K562 (cell line): ENCODE results near the gene THG1L. TPM values are rescaled to one million over a fixed set of nuclear protein-coding genes. Genes with fewer than 3 reads are reported as not detected.

ENCODE experiments used
- ATAC-seq: fragments of 200-7000 bp; cut with Tn5 transposase; 3 replicates; pipeline ENCODE4 v1.9.1; 2020; ENCODE audit warnings: moderate library complexity
- BruUV-seq: library from RNA; stranded (reverse); fragments of 400-500 nt; replicated peaks from 2 replicates; lab custom pipeline; 2021; lab: Mats Ljungman, UMichigan
- CTCF ChIA-PET: fragments of 300-600 bp; formaldehyde crosslinking; extraction: SDS; loops from one replicate; lab custom pipeline; 2021; ENCODE audit warnings: low intra/inter-chr PET ratio; lab: Yijun Ruan, JAX
- POLR2A ChIA-PET: fragments of 300-600, 350-650 bp; sonication (Branson Sonifier 250); formaldehyde crosslinking; extraction: SDS; loops from one replicate; lab custom pipeline; 2021; ENCODE audit warnings: antibody characterized with exemption, inconsistent platforms; lab: Yijun Ruan, JAX
- DNase-seq, 4 experiments: peaks; one replicate each; pipeline versions ENCODE4 v3.0.0 to v3.0.0-alpha.2; 2011 to 2018; ENCODE audit warnings: low spot score in 3 of 4, mixed read lengths in 3 of 4; ENCODE audit errors: extremely low read depth in 1 of 4
- FAIRE-seq: peaks from 2 replicates; lab custom pipeline; 2011; peaks lifted over from hg19 to GRCh38; lab: Jason Lieb, UNC
- H2AFZ ChIP-seq: 2 replicates; pipeline ENCODE4 v1.6.0; 2011; ENCODE audit warnings: low read depth, low read length, control low read depth, inconsistent platforms
- H3K27ac ChIP-seq: fragments of 200-600 bp; 3 replicates; pipeline ENCODE4 v1.8.0; 2011; ENCODE audit warnings: low read depth, mild to moderate bottlenecking, control low read depth, inconsistent platforms, low read length, moderate library complexity, mixed read lengths; ENCODE audit errors: extremely low read depth
- H3K27me3 ChIP-seq, 2 experiments: fragments of 300-600 bp in 1 of 2; 2 replicates in 1 of 2; 3 replicates in 1 of 2; pipeline versions ENCODE4 v1.6.0 to v1.8.0; 2011; ENCODE audit warnings: inconsistent platforms in 2 of 2, low read length in 2 of 2, mild to moderate bottlenecking in 1 of 2, mixed read lengths in 1 of 2, moderate library complexity in 1 of 2; ENCODE audit not compliant: control insufficient read depth in 2 of 2, insufficient read depth in 2 of 2
- H3K36me3 ChIP-seq: fragments of 300-600 bp; 3 replicates; pipeline ENCODE4 v1.8.0; 2011; ENCODE audit warnings: mild to moderate bottlenecking, low read length, inconsistent platforms; ENCODE audit not compliant: control insufficient read depth, insufficient read depth
- H3K4me1 ChIP-seq, 2 experiments: fragments of 200-600 bp in 1 of 2; replicated peaks in 1 of 2; 2 replicates in 1 of 2; 3 replicates in 1 of 2; pipeline versions ENCODE4 v1.5.1 to v1.8.0; 2011; ENCODE audit warnings: inconsistent platforms in 2 of 2, low read length in 2 of 2, mild to moderate bottlenecking in 1 of 2, mixed read lengths in 1 of 2, moderate library complexity in 1 of 2; ENCODE audit not compliant: control insufficient read depth in 2 of 2, insufficient read depth in 2 of 2
- H3K4me2 ChIP-seq: 2 replicates; pipeline ENCODE4 v1.6.1; 2011; ENCODE audit warnings: low read length, control low read depth, inconsistent platforms, mixed read lengths; ENCODE audit not compliant: insufficient read depth
- H3K4me3 ChIP-seq: fragments of 200-600 bp; sonication (generic), shearing (Covaris generic); 2 replicates; pipeline ENCODE4 v1.5.1; 2016; ENCODE audit warnings: control low read depth, inconsistent platforms
- H3K79me2 ChIP-seq: fragments of 200-600 bp; 3 replicates; pipeline ENCODE4 v1.8.0; 2011; ENCODE audit warnings: low read length, inconsistent platforms; ENCODE audit not compliant: control insufficient read depth, insufficient read depth
- H3K9ac ChIP-seq, 2 experiments: 2 replicates each; pipeline versions ENCODE4 v1.6.0 to v1.6.1; 2011; ENCODE audit warnings: low read depth in 2 of 2, low read length in 2 of 2, control low read depth in 1 of 2, inconsistent platforms in 1 of 2, mild to moderate bottlenecking in 1 of 2, mixed read lengths in 1 of 2; ENCODE audit not compliant: insufficient read depth in 1 of 2
- H3K9me1 ChIP-seq: one replicate; pipeline ENCODE4 v1.6.0; 2011; ENCODE audit warnings: inconsistent platforms, mild to moderate bottlenecking, low read length, moderate library complexity; ENCODE audit not compliant: control insufficient read depth, insufficient read depth
- H3K9me3 ChIP-seq: replicated peaks from 2 replicates; pipeline ENCODE4 v1.5.1; 2011; ENCODE audit warnings: low read depth, low read length, inconsistent platforms; ENCODE audit not compliant: control insufficient read depth, insufficient read depth
- H4K20me1 ChIP-seq: replicated peaks from 2 replicates; pipeline ENCODE4 v1.6.1; 2011; ENCODE audit warnings: low read length, inconsistent platforms, mixed read lengths; ENCODE audit not compliant: control insufficient read depth, insufficient read depth
- C11orf30 ChIP-seq: fragments of 450-650 bp; IDR thresholded peaks from 2 replicates; pipeline ENCODE4 v1.6.1; 2016; ENCODE audit warnings: low read depth, mild to moderate bottlenecking
- LARP7 ChIP-seq: fragments of 450-650 bp; IDR thresholded peaks from 2 replicates; pipeline ENCODE4 v1.6.1; 2016
- NELFE ChIP-seq: IDR thresholded peaks from 2 replicates; pipeline ENCODE4 v1.6.1; 2011; ENCODE audit warnings: mild to moderate bottlenecking; ENCODE audit not compliant: insufficient read depth, insufficient read length
- NFXL1 ChIP-seq: fragments of 450-650 bp; formaldehyde crosslinking; IDR thresholded peaks from 2 replicates; pipeline ENCODE4 v1.4.0; 2021; ENCODE audit warnings: mild to moderate bottlenecking
- THRA ChIP-seq: fragments of 450-650 bp; IDR thresholded peaks from 2 replicates; pipeline ENCODE4 v1.6.1; 2017; ENCODE audit warnings: mild to moderate bottlenecking, moderate library complexity
- ZNF655 ChIP-seq: fragments of 250-450 bp; sonication (Bioruptor Pico); IDR thresholded peaks from 2 replicates; pipeline ENCODE4 v1.5.0; 2021
- ZNF764 ChIP-seq: fragments of 250-450 bp; sonication (Bioruptor Pico); IDR thresholded peaks from 2 replicates; pipeline ENCODE4 v1.4.0; 2020; ENCODE audit warnings: low read depth, mild to moderate bottlenecking, moderate library complexity
- WGBS: fragments of 100-300 bp; shearing (Covaris generic); methylation state at CpG from one replicate; pipeline ENCODE4 v1.1.6; 2016; ENCODE audit warnings: low coverage, mixed read lengths; ENCODE audit not compliant: insufficient coverage; ENCODE audit errors: missing lambda C conversion rate; 5-methylcytosine and 5-hydroxymethylcytosine counted together
- in situ Hi-C: fragments of 300-500 bp; cut with MboI; formaldehyde crosslinking; loops from 4 replicates; pipeline ENCODE4 v1.15.0; 2018; ENCODE audit warnings: inconsistent platforms, mixed read lengths
- intact Hi-C: fragments of 100-400 bp; cut with micrococcal nuclease; formaldehyde crosslinking; loops from 2 replicates; pipeline ENCODE4 v1.14.2; 2022
- polyA plus RNA-seq, 8 experiments: library from polyadenylated mRNA; depleted of rRNA in 4 of 8; stranded (reverse) in 5 of 8; unstranded in 3 of 8; fragments of >200 nt; fragmentation: Nextera tagmentation in 2 of 8; fragmentation: Illumina TruSeq in 1 of 8; extraction: Ambion mirVana in 2 of 8; extraction: Trizol in 1 of 8; gene quantifications; 2 replicates each; pipeline versions ENCODE4 v1.2.1 to v1.2.3, GENCODE V29; 2011 to 2014; ENCODE audit warnings: inconsistent platforms in 1 of 8, missing spikeins in 1 of 8
- total RNA-seq, 7 experiments: library from RNA; depleted of rRNA in 6 of 7; stranded (reverse); fragments of >200 nt in 6 of 7; fragmentation: Illumina TruSeq in 2 of 7; extraction: Trizol in 2 of 7; gene quantifications; 2 replicates each; pipeline versions ENCODE4 v1.2.1 to v1.2.3, GENCODE V29; 2011 to 2021; ENCODE audit warnings: low replicate concordance in 1 of 7
- TF ChIP-seq, protein P1 (sequence below): conservative IDR thresholded peaks from 2 replicates; pipeline ENCODE4 v1.6.1; 2011; ENCODE audit warnings: low read depth, mild to moderate bottlenecking, low read length; ENCODE audit not compliant: control insufficient read depth

THG1L gene
- total and polyA plus RNA-seq, 9 of the 15 experiments (the other 6 are each of a cell fraction or from before 2014, with no cell fraction given) = 21.8 to 40.7 (median 28.0) TPM

- no peak for TF ChIP-seq ZNF764 (CRISPR knock-in tag)
- TF ChIP-seq, protein P1, sequence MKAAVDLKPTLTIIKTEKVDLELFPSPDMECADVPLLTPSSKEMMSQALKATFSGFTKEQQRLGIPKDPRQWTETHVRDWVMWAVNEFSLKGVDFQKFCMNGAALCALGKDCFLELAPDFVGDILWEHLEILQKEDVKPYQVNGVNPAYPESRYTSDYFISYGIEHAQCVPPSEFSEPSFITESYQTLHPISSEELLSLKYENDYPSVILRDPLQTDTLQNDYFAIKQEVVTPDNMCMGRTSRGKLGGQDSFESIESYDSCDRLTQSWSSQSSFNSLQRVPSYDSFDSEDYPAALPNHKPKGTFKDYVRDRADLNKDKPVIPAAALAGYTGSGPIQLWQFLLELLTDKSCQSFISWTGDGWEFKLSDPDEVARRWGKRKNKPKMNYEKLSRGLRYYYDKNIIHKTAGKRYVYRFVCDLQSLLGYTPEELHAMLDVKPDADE = no peak
- TF ChIP-seq THRA = no peak
- TF ChIP-seq ZNF655 = no peak
- no peak for TF ChIP-seq LARP7
- no peak for TF ChIP-seq NFXL1 (CRISPR knock-in tag)
- TF ChIP-seq NELFE = no peak
These were observed 18.2 kb downstream of the THG1L start (continued) for GRCh38 chr5:157749462-157749799.

GRCh38 chr5:157750320-157750719 is 19.1 kb downstream of the THG1L start:
- H3K79me2 ChIP-seq = 0 out of 3 replicates have a peak, but pooled peaks cover 3% of the 10 kb centered on the region
- WGBS = 92% methylated on average over 1 of the region's 1 CpG
- no peaks in the 10 kb centered on the region for H3K9me1 ChIP-seq
- in situ Hi-C loops = no loop called here
- DNase-seq (no peak), FAIRE-seq (no peak), ATAC-seq (no peak)
- no peaks in the 10 kb centered on the region for H3K9me3 ChIP-seq
- peaks cover 18% of the 10 kb centered on the region; the same call in 1 of the 3 replicates for H3K36me3 ChIP-seq
- H3K9ac ChIP-seq = no peak overlapping the region
- no peak overlapping the region for H2AFZ ChIP-seq
- ChIA-PET POLR2A (no interaction called here), CTCF (no interaction called here)
- H3K4me1 ChIP-seq = peaks cover 4 to 10% of the 10 kb centered on the region in 2 experiments; a peak in 3 of 5 replicates
- H3K4me3 ChIP-seq = no peak overlapping the region
- intact Hi-C loops = no loop called here
- no peak overlapping the region for H3K4me2 ChIP-seq
- no TSS peak for BruUV-seq
- no peaks in the 10 kb centered on the region for H4K20me1 ChIP-seq
- no peak for TF ChIP-seq C11orf30
- H3K27ac ChIP-seq = no peak overlapping the region
- H3K27me3 ChIP-seq = no peaks in the 10 kb centered on the region
